HEK293 (cell line): Measurements from ENCODE around the gene CADPS.

Experiments
- ZNF146 ChIP-seq: fragments of 450-650 bp; formaldehyde crosslinking; IDR thresholded peaks from 2 replicates; pipeline ENCODE4 v1.5.1; 2016; ENCODE audit warnings: missing biosample characterization, missing genetic modification characterization
- ZNF776 ChIP-seq: fragments of 450-650 bp; formaldehyde crosslinking; IDR thresholded peaks from 2 replicates; pipeline ENCODE4 v1.5.0; 2017; ENCODE audit warnings: missing biosample characterization, missing genetic modification characterization, borderline replicate concordance
- ZNF777 ChIP-seq: fragments of 450-650 bp; formaldehyde crosslinking; IDR thresholded peaks from 2 replicates; pipeline ENCODE4 v1.5.1; 2017; ENCODE audit warnings: missing biosample characterization, missing genetic modification characterization, borderline replicate concordance
- TF ChIP-seq, protein P1 (sequence below): sonication (generic); formaldehyde crosslinking; IDR thresholded peaks from 2 replicates; pipeline ENCODE4 v1.8.1; 2022; ENCODE audit warnings: mild to moderate bottlenecking, moderate library complexity, missing genetic modification reagents

- TF ChIP-seq ZNF777 (tag by site-specific recombination) (no peak), ZNF146 (tag by site-specific recombination) (no peak), ZNF776 (tag by site-specific recombination) (no peak)
- TF ChIP-seq, protein P1, sequence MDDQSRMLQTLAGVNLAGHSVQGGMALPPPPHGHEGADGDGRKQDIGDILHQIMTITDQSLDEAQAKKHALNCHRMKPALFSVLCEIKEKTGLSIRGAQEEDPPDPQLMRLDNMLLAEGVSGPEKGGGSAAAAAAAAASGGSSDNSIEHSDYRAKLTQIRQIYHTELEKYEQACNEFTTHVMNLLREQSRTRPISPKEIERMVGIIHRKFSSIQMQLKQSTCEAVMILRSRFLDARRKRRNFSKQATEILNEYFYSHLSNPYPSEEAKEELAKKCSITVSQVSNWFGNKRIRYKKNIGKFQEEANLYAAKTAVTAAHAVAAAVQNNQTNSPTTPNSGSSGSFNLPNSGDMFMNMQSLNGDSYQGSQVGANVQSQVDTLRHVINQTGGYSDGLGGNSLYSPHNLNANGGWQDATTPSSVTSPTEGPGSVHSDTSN: no peak
Measured at GRCh38 chr3:62675492-62675891, 199.7 kb downstream of the CADPS start.
